Suprapubic skin (tissue), 4 donors: ENCODE data around the gene SPAG16. TPM values are rescaled to one million over a fixed set of nuclear protein-coding genes. Genes with fewer than 3 reads are reported as not detected.

Source experiments
- DNase-seq, 2 donors: peaks; one replicate each; pipeline ENCODE4 v3.0.0-alpha.2; 2019; ENCODE audit warnings: low spot score in 2 of 2
- H3K27ac ChIP-seq: fragments of 200-600 bp; sonication (generic); one replicate; pipeline ENCODE4 v1.5.1; 2019
- H3K27me3 ChIP-seq: fragments of 200-600 bp; sonication (generic); one replicate; pipeline ENCODE4 v1.5.1; 2019
- H3K36me3 ChIP-seq: fragments of 200-600 bp; sonication (generic); one replicate; pipeline ENCODE4 v1.5.1; 2019
- H3K4me1 ChIP-seq: fragments of 200-600 bp; sonication (generic); one replicate; pipeline ENCODE4 v1.5.1; 2019
- H3K4me3 ChIP-seq: fragments of 200-600 bp; sonication (generic); one replicate; pipeline ENCODE4 v1.5.1; 2019; ENCODE audit warnings: mild to moderate bottlenecking
- H3K9me3 ChIP-seq: fragments of 200-600 bp; sonication (generic); one replicate; pipeline ENCODE4 v1.5.1; 2019
- EP300 ChIP-seq: sonication (generic); formaldehyde crosslinking; IDR thresholded peaks from one replicate; pipeline ENCODE4 v1.6.1; 2017; ENCODE audit warnings: antibody characterized with exemption
- POLR2A ChIP-seq, 2 donors: fragments of 450-650 bp; IDR thresholded peaks; one replicate each; pipeline ENCODE4 v1.6.1; 2017; ENCODE audit warnings: antibody characterized with exemption in 2 of 2, mild to moderate bottlenecking in 2 of 2, moderate library complexity in 2 of 2
- POLR2AphosphoS5 ChIP-seq, 3 donors: sonication (generic); formaldehyde crosslinking; IDR thresholded peaks; one replicate each; pipeline ENCODE4 v1.6.1; 2017; ENCODE audit warnings: antibody characterized with exemption in 3 of 3
- WGBS: methylation state at CpG from one replicate; pipeline ENCODE4 v1.1.5; 2018; 5-methylcytosine and 5-hydroxymethylcytosine counted together
- total RNA-seq, 4 donors: library from RNA; depleted of rRNA; stranded (reverse); fragments of >200 nt; gene quantifications; one replicate each; pipeline ENCODE4 v1.1.0, GENCODE V29; 2016
- TF ChIP-seq, protein P1 (sequence below), 2 donors: fragments of 200-600 bp in 1 of 2; fragments of 450-650 bp in 1 of 2; sonication (generic) in 1 of 2; IDR thresholded peaks; one replicate each; pipeline ENCODE4 v1.5.1; 2016 to 2019; ENCODE audit warnings: antibody characterized with exemption in 2 of 2, mild to moderate bottlenecking in 1 of 2, moderate library complexity in 1 of 2

SPAG16 gene
- total RNA-seq, 4 donors from 2014 or later = 17.5 to 31.4 (median 22.0) TPM

DNA sequence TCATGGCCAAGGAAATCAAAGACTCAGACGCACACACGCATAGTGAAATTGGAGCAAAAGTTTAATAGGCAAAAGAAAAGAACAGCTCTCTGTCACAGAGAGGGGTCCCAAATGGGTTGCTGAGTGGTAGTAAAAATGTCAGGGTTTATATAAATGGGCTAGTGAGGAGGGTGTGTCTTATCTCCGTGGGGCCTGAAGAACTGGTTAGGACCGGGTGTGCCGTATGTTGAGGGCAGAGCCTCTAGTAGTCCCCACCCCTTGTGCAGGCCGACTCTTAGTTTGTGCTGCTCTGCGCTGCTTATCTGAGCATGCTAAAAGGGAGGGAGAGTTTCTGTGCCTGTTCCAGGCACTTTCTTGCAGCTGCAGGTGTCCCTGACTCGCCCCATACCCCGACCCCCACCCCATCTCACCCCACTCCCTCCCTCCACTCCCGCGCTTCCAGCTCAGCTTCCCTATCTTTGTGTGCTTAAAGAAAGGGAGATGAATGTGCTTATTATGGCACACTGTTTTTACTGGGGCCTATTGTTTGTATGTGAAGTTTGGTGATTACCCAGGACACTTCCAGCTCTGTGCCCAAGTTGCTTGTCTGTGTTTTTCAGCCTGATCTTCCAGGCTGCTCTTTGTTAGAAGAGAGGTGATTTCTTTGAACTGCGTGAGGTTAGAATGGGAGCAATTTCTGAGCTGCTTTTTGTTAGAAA is 167.4 kb downstream of the SPAG16 start:
- no peaks in the 10 kb centered on the region for H3K27me3 ChIP-seq
- no peak for DNase-seq
- no peaks in the 10 kb centered on the region for H3K36me3 ChIP-seq
- 36% methylated on average over 11 of the region's 12 CpGs for WGBS
- H3K9me3 ChIP-seq = peaks cover 14% of the 10 kb centered on the region
- H3K4me3 ChIP-seq = no peak overlapping the region
- H3K27ac ChIP-seq = peak overlapping the region; percentile 29
- H3K4me1 ChIP-seq = no peaks in the 10 kb centered on the region
- TF ChIP-seq POLR2AphosphoS5 (IDR thresholded peaks at IDR 0.05) (no peak), EP300 (no peak), POLR2A (IDR thresholded peaks at IDR 0.05) (no peak)
- TF ChIP-seq, protein P1, sequence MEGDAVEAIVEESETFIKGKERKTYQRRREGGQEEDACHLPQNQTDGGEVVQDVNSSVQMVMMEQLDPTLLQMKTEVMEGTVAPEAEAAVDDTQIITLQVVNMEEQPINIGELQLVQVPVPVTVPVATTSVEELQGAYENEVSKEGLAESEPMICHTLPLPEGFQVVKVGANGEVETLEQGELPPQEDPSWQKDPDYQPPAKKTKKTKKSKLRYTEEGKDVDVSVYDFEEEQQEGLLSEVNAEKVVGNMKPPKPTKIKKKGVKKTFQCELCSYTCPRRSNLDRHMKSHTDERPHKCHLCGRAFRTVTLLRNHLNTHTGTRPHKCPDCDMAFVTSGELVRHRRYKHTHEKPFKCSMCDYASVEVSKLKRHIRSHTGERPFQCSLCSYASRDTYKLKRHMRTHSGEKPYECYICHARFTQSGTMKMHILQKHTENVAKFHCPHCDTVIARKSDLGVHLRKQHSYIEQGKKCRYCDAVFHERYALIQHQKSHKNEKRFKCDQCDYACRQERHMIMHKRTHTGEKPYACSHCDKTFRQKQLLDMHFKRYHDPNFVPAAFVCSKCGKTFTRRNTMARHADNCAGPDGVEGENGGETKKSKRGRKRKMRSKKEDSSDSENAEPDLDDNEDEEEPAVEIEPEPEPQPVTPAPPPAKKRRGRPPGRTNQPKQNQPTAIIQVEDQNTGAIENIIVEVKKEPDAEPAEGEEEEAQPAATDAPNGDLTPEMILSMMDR (IDR thresholded peaks at IDR 0.05) = no peak

DNA sequence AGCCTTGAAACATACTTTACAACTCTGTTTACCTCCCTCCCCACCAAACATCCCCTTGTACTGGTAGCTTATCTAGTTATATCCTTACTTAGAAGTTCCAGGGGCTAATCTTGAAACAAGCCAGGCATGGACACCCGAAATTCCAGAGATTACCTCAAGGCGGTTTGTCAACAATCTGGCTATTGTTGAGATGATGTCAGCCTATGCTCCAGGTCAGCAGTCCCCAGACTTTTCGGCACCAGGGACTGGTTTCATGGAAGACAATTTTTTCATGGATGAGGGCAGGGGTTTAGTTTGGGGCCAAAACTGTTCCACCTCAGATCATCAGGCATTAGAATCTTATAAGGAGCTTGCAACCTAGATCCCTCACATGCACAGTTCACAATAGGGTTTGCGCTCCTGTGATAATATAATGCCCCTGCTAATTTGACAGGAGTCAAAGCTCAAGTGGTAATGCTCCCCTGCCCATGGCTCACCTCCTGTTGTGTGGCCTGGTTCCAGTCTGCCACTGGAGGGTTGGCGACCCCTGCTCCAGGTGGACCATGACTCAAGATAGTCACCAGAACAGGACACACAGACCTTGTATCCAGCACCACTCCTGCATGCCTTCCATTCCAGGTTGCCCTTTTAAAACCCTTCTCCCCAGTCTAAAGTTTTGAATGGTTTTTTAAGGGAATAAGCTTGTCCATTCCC is 171.2 kb downstream of the SPAG16 start:
- H3K9me3 ChIP-seq = no peaks in the 10 kb centered on the region
- H3K4me1 ChIP-seq = no peaks in the 10 kb centered on the region
- TF ChIP-seq POLR2AphosphoS5 (IDR thresholded peaks at IDR 0.05) = no peak
- no peak for TF ChIP-seq POLR2A (IDR thresholded peaks at IDR 0.05)
- TF ChIP-seq, protein P1 (IDR thresholded peaks at IDR 0.05) = no peak
- TF ChIP-seq EP300 = no peak
- no peak for DNase-seq
- 60% methylated on average over 5 of the region's 5 CpGs for WGBS
- no peaks in the 10 kb centered on the region for H3K27me3 ChIP-seq
- no peaks in the 10 kb centered on the region for H3K36me3 ChIP-seq
- H3K27ac ChIP-seq = no peak overlapping the region
- H3K4me3 ChIP-seq = no peak overlapping the region

DNA sequence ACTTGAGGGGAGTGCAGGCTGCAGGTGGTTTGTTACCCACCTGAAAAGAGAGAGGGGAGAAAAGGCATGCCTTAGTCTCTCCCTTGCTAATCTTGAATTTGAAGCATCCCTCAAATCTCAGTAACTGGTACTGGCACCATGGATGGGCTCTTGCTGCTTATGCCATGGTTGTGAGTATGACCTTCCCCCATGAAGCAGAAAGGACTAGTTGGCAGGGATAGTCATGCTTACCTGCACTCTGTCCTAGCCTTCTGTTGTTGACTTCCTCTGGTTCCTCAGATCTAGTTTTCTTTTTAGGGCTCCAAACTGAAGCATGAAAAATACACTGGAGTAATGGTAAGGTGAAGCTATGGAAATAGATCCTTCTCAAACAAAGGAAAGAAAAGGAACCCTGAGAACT is 191.2 kb downstream of the SPAG16 start:
- no peaks in the 10 kb centered on the region for H3K36me3 ChIP-seq
- no peaks in the 10 kb centered on the region for H3K27me3 ChIP-seq
- no peaks in the 10 kb centered on the region for H3K4me1 ChIP-seq
- DNase-seq = no peak
- H3K4me3 ChIP-seq = no peak overlapping the region
- H3K9me3 ChIP-seq = peaks cover 19% of the 10 kb centered on the region
- TF ChIP-seq EP300 (no peak), POLR2A (IDR thresholded peaks at IDR 0.05) (no peak), POLR2AphosphoS5 (IDR thresholded peaks at IDR 0.05) (no peak)
- TF ChIP-seq, protein P1 (IDR thresholded peaks at IDR 0.05) = no peak
- H3K27ac ChIP-seq = no peak overlapping the region

DNA sequence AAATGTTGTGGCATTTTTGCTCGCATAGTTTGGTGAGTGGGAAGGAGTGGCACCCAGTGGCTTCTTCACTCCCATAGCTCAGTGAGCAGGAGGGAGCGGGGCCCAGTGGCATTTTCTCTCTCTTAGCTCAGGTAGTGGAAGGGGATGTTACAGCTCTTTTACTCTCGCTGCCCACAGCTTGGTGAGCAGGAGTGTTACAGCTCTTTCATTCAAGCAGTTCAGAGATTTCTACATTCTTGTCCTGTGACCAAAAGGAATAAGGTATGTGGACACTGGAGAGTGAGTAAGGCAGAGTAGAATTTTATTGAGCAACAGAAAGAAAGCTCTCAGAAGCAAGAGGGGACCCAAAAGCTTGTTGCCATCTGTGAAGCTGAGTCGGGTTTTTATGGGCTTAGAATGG is 192.4 kb downstream of the SPAG16 start:
- H3K4me1 ChIP-seq = no peaks in the 10 kb centered on the region

DNA sequence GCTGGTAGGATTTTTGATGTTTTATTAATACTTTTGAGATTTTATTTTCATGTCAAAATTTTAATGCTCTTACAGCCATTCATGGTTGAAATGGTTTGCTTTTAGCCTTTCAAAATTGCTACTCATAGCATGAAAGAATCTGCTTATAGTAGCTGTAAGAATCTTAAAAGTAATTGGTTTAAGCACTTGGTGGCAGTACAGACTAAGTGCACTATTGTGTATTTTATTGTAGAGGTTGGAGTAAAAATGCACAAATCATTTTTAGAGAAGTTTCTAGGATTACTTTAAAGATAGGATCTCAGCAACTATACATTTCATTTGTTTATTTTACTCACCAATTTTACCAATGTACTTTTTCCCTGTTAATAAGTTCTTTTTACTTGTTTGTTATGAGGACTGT is 205.8 kb downstream of the SPAG16 start:
- no peaks in the 10 kb centered on the region for H3K9me3 ChIP-seq
- no peak for DNase-seq
- TF ChIP-seq POLR2A (IDR thresholded peaks at IDR 0.05) (no peak), POLR2AphosphoS5 (IDR thresholded peaks at IDR 0.05) (no peak), EP300 (no peak)
- TF ChIP-seq, protein P1 (IDR thresholded peaks at IDR 0.05) = no peak
- no peaks in the 10 kb centered on the region for H3K4me1 ChIP-seq
- no peak overlapping the region for H3K4me3 ChIP-seq
- no peaks in the 10 kb centered on the region for H3K36me3 ChIP-seq
- no peak overlapping the region for H3K27ac ChIP-seq
- H3K27me3 ChIP-seq = no peaks in the 10 kb centered on the region

More for the DNA sequence above, 192.4 kb downstream of the SPAG16 start:
- TF ChIP-seq POLR2A (IDR thresholded peaks at IDR 0.05) = no peak
- TF ChIP-seq, protein P1 (IDR thresholded peaks at IDR 0.05) = no peak
- TF ChIP-seq POLR2AphosphoS5 (IDR thresholded peaks at IDR 0.05) = no peak
- TF ChIP-seq EP300 = no peak
- peaks cover 19% of the 10 kb centered on the region for H3K9me3 ChIP-seq
- no peak overlapping the region for H3K27ac ChIP-seq
- H3K27me3 ChIP-seq = no peaks in the 10 kb centered on the region
- no peaks in the 10 kb centered on the region for H3K36me3 ChIP-seq
- DNase-seq = no peak
- H3K4me3 ChIP-seq = no peak overlapping the region
- WGBS = 90% methylated on average over 4 of the region's 4 CpGs
